GM18873 (cell line): ENCODE results near the gene ALG9.

Source experiments
- ATAC-seq: cut with Tn5 transposase; IDR thresholded peaks from one replicate; pipeline ENCODE4 v1.9.1; 2021; ENCODE audit warnings: mild to moderate bottlenecking, moderate library complexity, moderate number of reproducible peaks; ENCODE audit not compliant: unreplicated experiment, low FRiP score

Gene ALG9

GRCh38 chr11:111837366-111837891 lies 34.0 kb downstream of the ALG9 start:
- no peak for ATAC-seq

DNA sequence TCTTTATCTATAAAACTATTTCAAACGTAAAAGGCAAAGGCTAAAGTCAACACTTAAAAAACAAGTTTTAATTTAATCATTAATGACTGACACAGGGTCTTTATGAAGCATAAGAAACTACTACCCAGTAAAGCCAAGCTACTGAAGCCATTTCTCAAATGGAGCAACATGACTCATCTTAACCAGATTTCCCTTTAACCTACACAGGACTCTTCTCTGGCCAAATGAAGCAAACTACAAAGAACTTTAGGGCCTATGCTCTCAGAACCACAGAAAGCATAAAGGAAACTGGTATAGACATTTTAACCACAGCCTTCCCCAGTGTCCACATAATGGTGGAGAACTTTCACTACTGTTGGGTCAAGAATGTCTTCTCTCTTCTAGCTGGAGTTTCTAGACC lies 34.7 kb downstream of the ALG9 start:
- peak; percentile 65 for ATAC-seq

- ATAC-seq, result no peak
Measured at GRCh38 chr11:111836162-111836561, 35.2 kb downstream of the ALG9 start.

GRCh38 chr11:111835665-111836064 lies 35.7 kb downstream of the ALG9 start:
- no peak for ATAC-seq

DNA sequence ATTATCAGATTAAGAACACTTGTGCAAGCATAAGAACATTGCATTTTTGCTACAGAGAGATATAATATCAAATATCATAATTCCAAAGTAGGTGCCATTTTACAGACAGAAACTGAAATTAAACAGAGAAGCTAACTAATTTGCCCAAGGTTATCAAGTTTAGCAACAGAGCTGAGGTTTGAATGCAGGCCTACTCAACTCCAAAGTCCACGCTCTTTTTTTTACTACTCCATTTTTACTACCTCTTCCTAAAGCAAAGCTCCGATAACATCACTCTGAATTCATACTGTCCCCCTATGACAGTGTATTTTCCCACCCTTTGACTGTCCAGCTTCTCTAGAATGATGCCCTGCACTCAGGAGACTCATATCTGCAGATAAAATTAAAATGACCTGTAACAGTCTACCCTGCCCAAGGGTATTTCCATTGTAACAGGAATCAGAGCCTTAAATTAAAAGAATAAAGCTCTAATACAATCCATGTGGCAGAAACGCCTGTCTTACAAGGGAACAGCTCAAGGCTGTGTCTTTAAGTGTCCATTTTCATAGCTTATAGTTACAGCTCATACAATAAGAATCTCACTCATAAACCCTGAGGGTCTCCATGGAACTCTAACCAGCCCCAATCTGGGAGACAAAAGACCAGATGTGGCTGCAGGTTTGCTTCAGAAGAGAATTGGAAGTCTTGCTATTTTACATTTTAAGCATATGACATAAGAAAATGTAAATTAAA lies 36.8 kb downstream of the ALG9 start:
- no peak for ATAC-seq

GRCh38 chr11:111833524-111833923 lies 37.9 kb downstream of the ALG9 start:
- no peak for ATAC-seq

DNA sequence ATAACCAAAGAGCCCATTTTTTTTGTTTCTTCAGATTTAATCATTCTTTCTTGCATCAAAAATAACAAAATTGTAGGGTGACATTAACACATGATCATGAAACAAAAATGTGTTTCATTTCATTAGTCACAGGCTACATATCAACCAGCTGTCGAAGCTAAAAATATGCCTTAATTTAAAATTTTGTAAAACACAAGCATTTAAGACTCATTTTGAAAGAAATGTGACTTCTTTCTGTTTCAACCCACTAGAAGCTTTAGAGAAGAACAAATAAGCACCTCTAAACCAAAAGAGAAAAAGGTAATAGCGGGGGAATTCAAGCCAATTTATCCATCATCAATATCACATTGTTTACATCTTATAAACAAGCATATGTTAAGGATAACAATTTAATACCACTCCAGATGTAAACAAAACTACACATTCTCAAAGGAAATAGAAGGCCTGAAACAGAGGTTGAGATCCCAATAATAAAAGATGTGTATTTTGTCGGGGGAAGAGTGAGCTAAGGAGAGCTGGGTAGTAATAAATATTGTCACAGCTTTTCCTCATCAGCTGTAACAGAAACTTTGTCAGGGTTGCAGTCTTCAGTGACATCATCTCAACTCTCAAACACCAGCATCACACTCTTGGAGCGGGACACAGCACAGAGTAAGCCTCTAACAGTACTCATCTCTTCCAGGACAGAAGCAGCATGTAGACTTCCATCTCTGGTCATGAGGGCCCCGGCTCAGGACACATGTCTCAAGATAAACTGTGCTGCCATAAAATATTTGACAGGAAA lies 42.0 kb downstream of the ALG9 start:
- no peak for ATAC-seq

- ATAC-seq, result no peak
Measured at GRCh38 chr11:111826322-111826950, 44.9 kb downstream of the ALG9 start.

DNA sequence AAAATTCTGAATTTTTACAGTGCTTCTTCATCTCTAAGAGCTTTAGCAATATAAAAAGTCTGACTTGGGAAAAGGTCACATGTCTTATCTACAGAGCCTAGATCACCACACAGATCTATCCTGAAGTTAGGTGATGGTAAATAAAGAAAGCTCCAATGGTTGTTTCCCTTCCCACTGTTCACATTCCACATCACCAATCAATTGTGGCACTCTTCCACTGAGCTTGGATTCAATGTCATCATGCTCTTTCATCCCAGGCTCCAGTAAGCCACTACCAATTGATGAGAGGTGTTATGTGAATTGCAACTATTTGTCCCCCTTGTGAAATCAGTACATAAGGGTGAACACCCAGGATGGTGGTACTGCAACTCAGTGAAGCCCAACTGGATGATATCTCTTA lies 47.8 kb downstream of the ALG9 start:
- ATAC-seq, result no peak

DNA sequence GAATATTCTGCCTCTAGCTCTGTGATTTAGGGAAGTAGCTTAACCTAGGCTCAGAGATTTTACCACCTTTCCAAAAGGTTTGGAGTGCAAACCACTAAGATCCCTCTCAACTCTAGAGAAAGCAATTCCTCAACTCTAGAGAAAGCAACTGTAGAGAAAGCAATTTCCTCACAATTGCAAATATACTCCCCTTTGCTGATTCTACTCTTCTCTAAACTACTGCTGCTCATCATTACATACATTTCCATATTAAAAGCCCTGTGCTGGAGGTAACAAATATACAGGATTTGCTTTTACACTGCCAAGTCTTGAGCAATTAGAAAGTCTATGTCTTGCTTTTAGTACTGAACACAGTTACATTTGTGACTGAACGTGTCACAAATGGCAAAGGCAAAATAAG lies 48.2 kb downstream of the ALG9 start:
- no peak for ATAC-seq

DNA sequence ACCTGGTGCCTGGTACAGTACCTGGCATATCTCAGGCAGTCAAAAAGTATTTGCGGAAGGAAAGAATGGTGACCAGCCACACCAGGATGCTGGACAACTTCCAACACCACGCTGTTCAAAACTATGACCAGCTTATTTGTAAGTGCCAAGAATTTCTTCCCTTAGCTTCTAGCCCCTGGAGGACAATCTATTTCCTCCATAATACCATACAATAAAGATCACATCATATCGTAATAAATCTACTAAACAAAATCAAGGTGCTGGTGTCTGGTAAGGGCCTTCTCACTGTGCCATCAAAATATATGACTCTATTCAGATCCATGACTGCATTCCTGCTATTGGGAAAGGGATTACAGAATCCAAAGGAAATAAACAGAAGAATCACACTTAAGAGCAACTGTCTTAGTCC lies 51.5 kb downstream of the ALG9 start:
- no peak for ATAC-seq

DNA sequence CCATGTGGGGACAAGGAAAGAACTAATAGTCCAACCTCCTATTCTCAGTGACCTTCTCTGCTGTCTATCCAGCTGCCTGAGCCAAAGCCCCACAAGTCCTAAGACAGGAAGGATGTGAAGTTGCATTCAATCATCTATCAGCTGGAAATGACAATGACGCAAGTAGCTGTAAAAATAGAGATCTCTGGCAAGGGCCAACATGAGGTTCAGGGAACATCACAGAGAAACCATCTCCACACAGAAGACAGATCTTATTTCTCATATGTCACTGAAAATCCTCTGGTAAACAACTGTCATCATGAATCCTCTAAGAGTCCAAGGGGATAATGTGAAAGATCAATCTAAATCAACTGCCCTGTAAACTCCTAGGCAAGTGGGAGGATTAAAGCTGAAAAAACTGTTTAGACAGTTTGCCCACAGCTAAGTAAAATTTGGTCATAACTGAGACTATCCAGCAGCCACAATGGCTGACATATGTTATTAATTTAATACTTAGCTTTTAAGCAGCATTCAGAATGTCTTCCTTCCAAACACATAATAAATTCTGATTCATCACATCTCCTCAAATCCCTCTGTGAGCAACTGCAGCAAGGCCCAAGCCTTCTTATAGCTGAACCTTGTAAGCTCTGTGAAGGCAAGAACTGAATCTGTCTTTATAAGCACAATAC lies 52.1 kb downstream of the ALG9 start:
- ATAC-seq, result no peak

- no peak for ATAC-seq
Measured at GRCh38 chr11:111815489-111815888, 55.9 kb downstream of the ALG9 start.

- no peak for ATAC-seq
Measured at GRCh38 chr11:111814557-111815320, 56.6 kb downstream of the ALG9 start.

DNA sequence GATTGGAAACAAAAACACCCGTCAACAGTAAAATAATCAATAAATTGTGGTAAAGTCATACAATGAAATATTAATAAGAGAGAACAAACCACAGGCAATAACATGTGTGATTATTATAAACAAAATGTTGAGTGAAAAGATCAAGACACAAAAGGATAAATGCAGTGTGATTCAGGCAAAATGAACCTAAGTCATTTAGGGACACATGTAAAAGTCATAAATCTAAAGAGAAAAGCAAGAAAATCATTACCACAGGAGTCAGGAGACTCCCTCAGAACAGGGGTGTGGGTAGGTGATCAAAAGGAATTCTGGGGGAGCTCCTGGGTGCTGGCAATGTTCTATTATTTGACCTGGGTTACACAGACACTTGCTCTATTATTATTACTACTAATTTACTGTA lies 57.3 kb downstream of the ALG9 start:
- ATAC-seq, result no peak

DNA sequence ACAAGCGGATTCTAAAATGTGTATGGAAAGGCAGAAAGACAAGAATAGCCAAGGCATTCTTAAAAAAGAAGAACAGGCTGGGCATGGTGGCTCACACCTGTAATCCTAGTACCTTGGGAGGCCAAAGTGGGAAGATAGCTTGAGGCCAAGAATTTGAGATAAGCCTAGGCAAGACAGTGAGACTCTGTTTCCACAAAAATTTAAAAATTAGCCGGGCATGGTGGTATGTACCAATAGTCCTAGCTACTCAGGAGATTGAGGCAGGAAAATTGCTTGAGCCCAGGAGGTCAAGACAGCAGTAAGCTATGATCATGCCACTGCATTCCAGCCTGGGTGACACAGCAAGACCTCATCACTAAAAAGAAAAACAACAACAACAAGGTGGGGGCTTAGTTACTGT lies 59.2 kb downstream of the ALG9 start:
- ATAC-seq, result no peak

- ATAC-seq, result no peak
Measured at GRCh38 chr11:111811445-111811844, 59.9 kb downstream of the ALG9 start.

DNA sequence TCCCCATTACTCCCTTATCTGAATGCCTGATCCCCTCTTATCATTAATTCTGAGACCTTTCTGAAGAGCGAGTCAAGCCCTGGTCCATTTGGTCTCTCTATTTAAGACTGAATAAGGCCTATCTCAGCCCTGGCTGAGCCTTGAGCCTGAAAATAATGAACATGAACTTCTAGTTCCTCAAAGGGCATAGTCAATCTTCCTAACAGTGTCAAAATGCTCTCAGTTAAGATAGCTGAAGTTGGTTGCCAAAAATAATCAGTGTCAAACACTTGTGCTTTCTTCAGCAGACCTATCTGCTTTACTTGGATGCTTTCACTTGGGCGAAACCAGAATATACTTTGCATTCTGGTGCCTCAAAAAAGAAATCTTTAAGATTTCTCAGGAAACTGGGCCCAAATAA lies 62.5 kb downstream of the ALG9 start:
- no peak for ATAC-seq

- ATAC-seq, result no peak
Measured at GRCh38 chr11:111808063-111808588, 63.3 kb downstream of the ALG9 start.

- no peak for ATAC-seq
Measured at GRCh38 chr11:111807076-111807475, 64.3 kb downstream of the ALG9 start.
